Chondrocyte (in vitro differentiated cells): ENCODE data around the gene TMEM255B. TPM values are rescaled to one million over a fixed set of nuclear protein-coding genes. Genes with fewer than 3 reads are reported as not detected.
"Not testable (repeated sequence)": the region's sequence is repeated elsewhere in the genome, so short reads cannot be mapped to it uniquely, and the experiment has no call there.

Source experiments
- DNase-seq: peaks from one replicate; pipeline ENCODE4 v3.0.0; 2021; ENCODE audit warnings: mixed read lengths, low spot score
- H3K27ac Mint-ChIP-seq: one replicate; pipeline ENCODE4 v1.8.0; 2021; ENCODE audit warnings: mild to moderate bottlenecking, moderate library complexity, mixed read lengths; ENCODE audit not compliant: unreplicated experiment
- H3K27me3 Mint-ChIP-seq: 2 replicates; pipeline ENCODE4 v1.8.0; 2021; ENCODE audit warnings: low read depth, mixed read lengths
- H3K36me3 Mint-ChIP-seq: 2 replicates; pipeline ENCODE4 v1.8.0; 2021; ENCODE audit warnings: low read depth, mixed read lengths
- H3K4me1 Mint-ChIP-seq: 2 replicates; pipeline ENCODE4 v1.8.0; 2021; ENCODE audit warnings: low read depth, mild to moderate bottlenecking, mixed read lengths
- H3K4me3 Mint-ChIP-seq: one replicate; pipeline ENCODE4 v1.8.0; 2021; ENCODE audit warnings: mild to moderate bottlenecking, moderate library complexity, mixed read lengths; ENCODE audit not compliant: unreplicated experiment
- H3K9me3 Mint-ChIP-seq: 2 replicates; pipeline ENCODE4 v1.8.0; 2021; ENCODE audit warnings: low read depth, mixed read lengths
- CTCF ChIP-seq: fragments of 200-600 bp; sonication (generic); IDR thresholded peaks from 2 replicates; pipeline ENCODE4 v1.5.0; 2021; ENCODE audit warnings: antibody characterized with exemption, mild to moderate bottlenecking, moderate library complexity
- total RNA-seq: library from RNA; stranded (reverse); gene quantifications from 3 replicates; pipeline ENCODE4 v1.2.1, GENCODE V29; 2021

TMEM255B gene
- total RNA-seq, 1 donor from 2014 or later, result 5.2 TPM

GRCh38 chr13:113786262-113786841 lies 27.3 kb downstream of the TMEM255B start:
- Mint-ChIP-seq H3K36me3 (peaks cover 2% of the 10 kb centered on the region), H3K9me3 (peaks cover 3% of the 10 kb centered on the region), H3K27me3 (peaks cover 18% of the 10 kb centered on the region), H3K4me1 (peaks cover 3% of the 10 kb centered on the region), H3K27ac (no peak overlapping the region), H3K4me3 (no peak overlapping the region)
- TF ChIP-seq CTCF, result no peak
- DNase-seq, result no peak

- Mint-ChIP-seq H3K27ac (no peak overlapping the region), H3K4me3 (no peak overlapping the region), H3K4me1 (peaks cover 3% of the 10 kb centered on the region), H3K9me3 (peaks cover 3% of the 10 kb centered on the region), H3K27me3 (peaks cover 19% of the 10 kb centered on the region), H3K36me3 (peaks cover 2% of the 10 kb centered on the region)
- DNase-seq, result no peak
- no peak for TF ChIP-seq CTCF
These were observed 28.7 kb downstream of the TMEM255B start for GRCh38 chr13:113787694-113788093.

GRCh38 chr13:113788413-113789135 lies 29.5 kb downstream of the TMEM255B start:
- H3K4me1 Mint-ChIP-seq, result peaks cover under 1% of the 10 kb centered on the region
- peaks cover 25% of the 10 kb centered on the region for H3K27me3 Mint-ChIP-seq
- peaks cover 3% of the 10 kb centered on the region for H3K9me3 Mint-ChIP-seq
- H3K4me3 Mint-ChIP-seq, result no peak overlapping the region
- no peaks in the 10 kb centered on the region for H3K36me3 Mint-ChIP-seq
- TF ChIP-seq CTCF, result no peak
- no peak for DNase-seq
- H3K27ac Mint-ChIP-seq, result no peak overlapping the region

DNA sequence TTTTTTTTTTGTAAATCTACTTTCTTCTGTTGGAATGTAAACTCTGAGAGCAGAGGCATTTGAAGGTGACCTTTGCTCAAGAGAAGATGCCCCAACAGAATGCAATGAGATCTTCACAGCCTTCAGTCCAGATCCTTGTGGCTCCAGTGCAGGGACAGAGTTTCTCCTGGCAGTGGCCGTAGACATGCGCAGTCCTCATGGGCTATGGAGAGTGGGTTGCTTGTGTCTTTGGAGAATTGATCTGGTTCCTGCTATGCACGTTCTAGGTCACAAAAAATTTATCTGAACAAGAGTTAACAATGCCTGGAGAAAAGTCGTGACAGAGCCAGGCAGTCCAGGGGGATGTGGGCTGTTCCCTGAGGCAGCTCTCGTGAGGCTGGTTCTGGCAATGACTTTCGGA lies 30.1 kb downstream of the TMEM255B start:
- no peaks in the 10 kb centered on the region for H3K36me3 Mint-ChIP-seq
- no peak overlapping the region for H3K4me3 Mint-ChIP-seq
- peaks cover 28% of the 10 kb centered on the region for H3K27me3 Mint-ChIP-seq
- DNase-seq, result no peak
- H3K27ac Mint-ChIP-seq, result no peak overlapping the region
- no peak for TF ChIP-seq CTCF
- H3K4me1 Mint-ChIP-seq, result no peaks in the 10 kb centered on the region
- H3K9me3 Mint-ChIP-seq, result peaks cover 3% of the 10 kb centered on the region

DNA sequence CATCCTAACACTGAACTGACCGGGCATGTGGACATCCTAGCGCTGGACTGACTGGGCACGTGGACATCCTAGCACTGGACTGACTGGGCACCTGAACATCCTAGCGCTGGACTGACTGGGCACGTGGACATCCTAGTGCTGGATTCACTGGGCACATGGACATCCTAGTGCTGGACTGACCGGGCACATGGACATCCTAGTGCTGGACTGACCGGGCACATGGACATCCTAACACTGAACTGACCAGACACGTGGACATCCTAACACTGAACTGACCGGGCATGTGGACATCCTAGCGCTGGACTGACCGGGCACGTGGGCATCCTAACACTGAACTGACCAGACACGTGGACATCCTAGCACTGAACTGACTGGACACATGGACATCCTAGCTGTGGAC lies 30.9 kb downstream of the TMEM255B start:
- not testable (repeated sequence) for H3K4me1 Mint-ChIP-seq, H3K36me3 Mint-ChIP-seq, H3K9me3 Mint-ChIP-seq, DNase-seq, H3K27ac Mint-ChIP-seq, H3K4me3 Mint-ChIP-seq
- H3K27me3 Mint-ChIP-seq, result peaks cover 28% of the 10 kb centered on the region

- TF ChIP-seq CTCF, result no peak
- Mint-ChIP-seq H3K4me3 (no peak overlapping the region), H3K4me1 (no peaks in the 10 kb centered on the region), H3K27ac (no peak overlapping the region), H3K9me3 (no peaks in the 10 kb centered on the region), H3K36me3 (no peaks in the 10 kb centered on the region), H3K27me3 (peaks cover 28% of the 10 kb centered on the region)
- DNase-seq, result no peak
These were observed 32.2 kb downstream of the TMEM255B start for GRCh38 chr13:113791226-113791625.
